ENCODE measurements around the gene CPEB3.
A peak's percentile ranks its signal among the peaks of the same experiment; 100 is the strongest.

Gene CPEB3

GRCh38 chr10:92239151-92239599 is 51.7 kb downstream of the CPEB3 start:
- no peak overlapping the region for H2AFZ ChIP-seq (ENCODE audit: low read depth, low read length)
- no peaks in the 10 kb centered on the region for H3K79me2 ChIP-seq (ENCODE audit: insufficient read depth, low read length)
- ATAC-seq (ENCODE audit: insufficient read depth, low read depth) = no peak
- H4K20me1 ChIP-seq (ENCODE audit: insufficient read depth, low read length) = no peaks in the 10 kb centered on the region
- no peak for DNase-seq
- no peak for TF ChIP-seq CTCF (IDR thresholded peaks at IDR 0.05; ENCODE audit: borderline replicate concordance, extremely low read depth, low read length, poor library complexity, severe bottlenecking)
- no peak for TF ChIP-seq EZH2 (IDR thresholded peaks at IDR 0.05; ENCODE audit: borderline replicate concordance, low read depth, low read length, severe bottlenecking)
- H3K4me3 ChIP-seq (ENCODE audit: low read depth in 1 of 2, low read length in 2 of 2) = peak overlapping the region in 1 of 2 experiments; percentile 65; a peak in 2 of 4 replicates
- H3K9me3 ChIP-seq (ENCODE audit: insufficient read depth, low read length, severe bottlenecking) = no peaks in the 10 kb centered on the region
- H3K27me3 ChIP-seq (ENCODE audit: insufficient read depth, low read length, poor library complexity) = no peaks in the 10 kb centered on the region
- H3K27ac ChIP-seq (ENCODE audit: low read length) = no peak overlapping the region
- H3K4me1 ChIP-seq (ENCODE audit: insufficient read depth, low read length) = peaks cover 43% of the 10 kb centered on the region
- H3K9ac ChIP-seq (ENCODE audit: low read depth, low read length) = peak overlapping the region; percentile 51; the same call in 1 of the 2 replicates
- no peaks in the 10 kb centered on the region for H3K36me3 ChIP-seq (ENCODE audit: insufficient read depth, low read length)
- H3K4me2 ChIP-seq (ENCODE audit: insufficient read depth, low read length) = peak overlapping the region; percentile 87

- no peak for ATAC-seq (ENCODE audit: insufficient read depth, low read depth)
- no peaks in the 10 kb centered on the region for H3K79me2 ChIP-seq (ENCODE audit: insufficient read depth, low read length)
- no peaks in the 10 kb centered on the region for H4K20me1 ChIP-seq (ENCODE audit: insufficient read depth, low read length)
- no peak overlapping the region for H3K27ac ChIP-seq (ENCODE audit: low read length)
- H3K4me3 ChIP-seq (ENCODE audit: low read depth in 1 of 2, low read length in 2 of 2) = no peak overlapping the region
- TF ChIP-seq EZH2 (IDR thresholded peaks at IDR 0.05; ENCODE audit: borderline replicate concordance, low read depth, low read length, severe bottlenecking) = no peak
- TF ChIP-seq CTCF (IDR thresholded peaks at IDR 0.05; ENCODE audit: borderline replicate concordance, extremely low read depth, low read length, poor library complexity, severe bottlenecking) = no peak
- no peak overlapping the region for H2AFZ ChIP-seq (ENCODE audit: low read depth, low read length)
- no peaks in the 10 kb centered on the region for H3K9me3 ChIP-seq (ENCODE audit: insufficient read depth, low read length, severe bottlenecking)
- no peaks in the 10 kb centered on the region for H3K36me3 ChIP-seq (ENCODE audit: insufficient read depth, low read length)
- no peak overlapping the region for H3K9ac ChIP-seq (ENCODE audit: low read depth, low read length)
- H3K4me2 ChIP-seq (ENCODE audit: insufficient read depth, low read length) = no peak overlapping the region
- no peak for DNase-seq
- peaks cover 40% of the 10 kb centered on the region for H3K4me1 ChIP-seq (ENCODE audit: insufficient read depth, low read length)
- H3K27me3 ChIP-seq (ENCODE audit: insufficient read depth, low read length, poor library complexity) = no peaks in the 10 kb centered on the region
Observed at GRCh38 chr10:92238586-92239098, 52.2 kb downstream of the CPEB3 start.

- no peak overlapping the region for H3K4me2 ChIP-seq (ENCODE audit: insufficient read depth, low read length)
- H3K27me3 ChIP-seq (ENCODE audit: insufficient read depth, low read length, poor library complexity) = no peaks in the 10 kb centered on the region
- no peak overlapping the region for H3K9ac ChIP-seq (ENCODE audit: low read depth, low read length)
- TF ChIP-seq EZH2 (IDR thresholded peaks at IDR 0.05; ENCODE audit: borderline replicate concordance, low read depth, low read length, severe bottlenecking) = no peak
- TF ChIP-seq CTCF (IDR thresholded peaks at IDR 0.05; ENCODE audit: borderline replicate concordance, extremely low read depth, low read length, poor library complexity, severe bottlenecking) = no peak
- no peak overlapping the region for H3K27ac ChIP-seq (ENCODE audit: low read length)
- H3K4me1 ChIP-seq (ENCODE audit: insufficient read depth, low read length) = peaks cover 35% of the 10 kb centered on the region
- no peaks in the 10 kb centered on the region for H3K9me3 ChIP-seq (ENCODE audit: insufficient read depth, low read length, severe bottlenecking)
- H3K36me3 ChIP-seq (ENCODE audit: insufficient read depth, low read length) = no peaks in the 10 kb centered on the region
- DNase-seq (no peak), ATAC-seq (ENCODE audit: insufficient read depth, low read depth) (no peak)
- H3K79me2 ChIP-seq (ENCODE audit: insufficient read depth, low read length) = no peaks in the 10 kb centered on the region
- no peak overlapping the region for H3K4me3 ChIP-seq (ENCODE audit: low read depth in 1 of 2, low read length in 2 of 2)
- no peak overlapping the region for H2AFZ ChIP-seq (ENCODE audit: low read depth, low read length)
- H4K20me1 ChIP-seq (ENCODE audit: insufficient read depth, low read length) = no peaks in the 10 kb centered on the region
Observed at GRCh38 chr10:92238054-92238585, 52.8 kb downstream of the CPEB3 start.
